A549 (cell line): ENCODE results near the gene ZDHHC16.

Experiments used
- CTCF ChIP-seq: fragments of >200 bp; sonication (Bioruptor Twin); formaldehyde crosslinking; IDR thresholded peaks from 3 replicates; pipeline ENCODE4 v1.5.1; 2016
- EP300 ChIP-seq, 2 experiments: fragments of >200 bp; sonication (Bioruptor Twin); formaldehyde crosslinking; IDR thresholded peaks; 2 replicates in 1 of 2; 3 replicates in 1 of 2; pipeline ENCODE4 v1.6.1; 2016 to 2017
- HOXA7 ChIP-seq: fragments of 250-450 bp; sonication (Bioruptor Pico); IDR thresholded peaks from 2 replicates; pipeline ENCODE4 v1.5.0; 2020; ENCODE audit warnings: mild to moderate bottlenecking, moderate library complexity
- MAX ChIP-seq: IDR thresholded peaks from 2 replicates; pipeline ENCODE4 v1.6.1; 2012
- MAZ ChIP-seq: fragments of 150-350 bp; IDR thresholded peaks from 2 replicates; pipeline ENCODE4 v1.6.1; 2014; ENCODE audit warnings: antibody characterized with exemption, low read depth, low read length, borderline replicate concordance
- POLR2A ChIP-seq: IDR thresholded peaks from 2 replicates; pipeline ENCODE4 v1.6.1; 2012; ENCODE audit warnings: mild to moderate bottlenecking, low read length
- REST ChIP-seq: fragments of 200-600 bp; sonication (generic); IDR thresholded peaks from 2 replicates; pipeline ENCODE4 v1.6.1; 2016; ENCODE audit warnings: antibody characterized with exemption, mild to moderate bottlenecking, moderate library complexity
- TP53 ChIP-seq: fragments of 250-450 bp; sonication (Bioruptor Pico); IDR thresholded peaks from 2 replicates; pipeline ENCODE4 v1.5.0; 2021; ENCODE audit warnings: mild to moderate bottlenecking, moderate library complexity

- TF ChIP-seq CTCF, result peak; percentile 95
- no peak for TF ChIP-seq POLR2A
- no peak for TF ChIP-seq MAZ
- peak; percentile 33; the same call in 1 of the 2 replicates for TF ChIP-seq MAX
- no peak for TF ChIP-seq REST
- TF ChIP-seq TP53 (CRISPR knock-in tag), result no peak
- TF ChIP-seq HOXA7, result no peak
- TF ChIP-seq EP300 (IDR thresholded peaks at IDR 0.05), result no peak
Measured at GRCh38 chr10:97407211-97407951, 38.6 kb upstream of the ZDHHC16 start.
